Activated naive CD4-positive, alpha-beta T cell treated with anti-CD3 and anti-CD28 coated beads for 36 hours (primary cell): ENCODE results near the gene PXN. TPM values are rescaled to one million over a fixed set of nuclear protein-coding genes. Genes with fewer than 3 reads are reported as not detected.
"Not testable (repeated sequence)": the region's sequence is repeated elsewhere in the genome, so short reads cannot be mapped to it uniquely, and the experiment has no call there.

ENCODE experiments used
- CTCF ChIA-PET: fragments of 350-600 bp; sonication (Branson Sonifier 250); formaldehyde crosslinking; loops from one replicate; lab custom pipeline; 2021; ENCODE audit warnings: antibody characterized with exemption; lab: Charles Lee
- DNase-seq: peaks from one replicate; pipeline ENCODE4 v3.0.0-alpha.2; 2020
- H3K27ac Mint-ChIP-seq: one replicate; pipeline ENCODE4 v1.8.0; 2021; ENCODE audit warnings: mild to moderate bottlenecking, mixed read lengths
- H3K27me3 Mint-ChIP-seq: one replicate; pipeline ENCODE4 v1.8.0; 2021; ENCODE audit warnings: low read depth, mixed read lengths
- H3K36me3 Mint-ChIP-seq: one replicate; pipeline ENCODE4 v1.8.0; 2021; ENCODE audit warnings: low read depth, mixed read lengths
- H3K4me1 Mint-ChIP-seq: one replicate; pipeline ENCODE4 v1.8.0; 2021; ENCODE audit warnings: low read depth, mixed read lengths
- H3K4me3 Mint-ChIP-seq: one replicate; pipeline ENCODE4 v1.8.0; 2021; ENCODE audit warnings: mild to moderate bottlenecking, moderate library complexity, mixed read lengths
- H3K9me3 Mint-ChIP-seq: one replicate; pipeline ENCODE4 v1.8.0; 2021; ENCODE audit warnings: mixed read lengths
- intact Hi-C: fragments of 100-400 bp; cut with micrococcal nuclease; formaldehyde crosslinking; loops from one replicate; pipeline ENCODE4 v1.15.1; 2023
- total RNA-seq, 2 experiments: library from RNA; stranded (reverse); gene quantifications; one replicate each; pipeline ENCODE4 v1.2.3, GENCODE V29; 2021

The PXN gene
- total RNA-seq, 2 experiments from 2014 or later: 109 to 112 TPM

DNA sequence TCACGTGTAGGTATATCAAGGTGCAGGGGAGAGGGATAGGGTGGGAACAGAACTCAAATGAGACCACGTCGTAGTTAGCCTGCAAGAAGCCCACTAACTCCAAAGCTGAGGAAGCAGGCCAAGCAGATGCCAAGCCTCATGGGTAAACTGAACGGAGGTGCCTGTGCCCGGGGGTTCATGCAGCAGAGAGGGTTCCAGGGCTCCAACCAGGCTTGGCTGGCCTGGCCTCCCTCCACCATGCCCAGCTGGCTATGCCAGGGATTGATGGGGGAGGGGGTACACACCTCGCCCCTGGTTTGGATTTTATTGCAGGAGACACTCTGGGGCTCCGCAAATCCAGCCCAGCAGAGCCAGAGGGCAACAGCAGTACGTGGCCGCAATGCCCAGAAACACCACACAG, 27.3 kb downstream of the PXN start:
- intact Hi-C loops: loop anchor here (10.0 kb wide), 1 partner anchor 797 kb away; the partner anchor contains the start of gene OASL
- Mint-ChIP-seq H3K9me3 (no peaks in the 10 kb centered on the region), H3K4me3 (no peak overlapping the region), H3K36me3 (no peaks in the 10 kb centered on the region), H3K4me1 (peaks cover 87% of the 10 kb centered on the region), H3K27me3 (no peaks in the 10 kb centered on the region), H3K27ac (peak overlapping the region; percentile 82)
- CTCF ChIA-PET: interaction anchor here (1.4 to 10.6 kb wide), 4 partner anchors 10 to 64 kb away, joined by 3 to 116 read pairs (median 81); partner anchors contain the start of genes PXN and SIRT4
- no peak for DNase-seq

DNA sequence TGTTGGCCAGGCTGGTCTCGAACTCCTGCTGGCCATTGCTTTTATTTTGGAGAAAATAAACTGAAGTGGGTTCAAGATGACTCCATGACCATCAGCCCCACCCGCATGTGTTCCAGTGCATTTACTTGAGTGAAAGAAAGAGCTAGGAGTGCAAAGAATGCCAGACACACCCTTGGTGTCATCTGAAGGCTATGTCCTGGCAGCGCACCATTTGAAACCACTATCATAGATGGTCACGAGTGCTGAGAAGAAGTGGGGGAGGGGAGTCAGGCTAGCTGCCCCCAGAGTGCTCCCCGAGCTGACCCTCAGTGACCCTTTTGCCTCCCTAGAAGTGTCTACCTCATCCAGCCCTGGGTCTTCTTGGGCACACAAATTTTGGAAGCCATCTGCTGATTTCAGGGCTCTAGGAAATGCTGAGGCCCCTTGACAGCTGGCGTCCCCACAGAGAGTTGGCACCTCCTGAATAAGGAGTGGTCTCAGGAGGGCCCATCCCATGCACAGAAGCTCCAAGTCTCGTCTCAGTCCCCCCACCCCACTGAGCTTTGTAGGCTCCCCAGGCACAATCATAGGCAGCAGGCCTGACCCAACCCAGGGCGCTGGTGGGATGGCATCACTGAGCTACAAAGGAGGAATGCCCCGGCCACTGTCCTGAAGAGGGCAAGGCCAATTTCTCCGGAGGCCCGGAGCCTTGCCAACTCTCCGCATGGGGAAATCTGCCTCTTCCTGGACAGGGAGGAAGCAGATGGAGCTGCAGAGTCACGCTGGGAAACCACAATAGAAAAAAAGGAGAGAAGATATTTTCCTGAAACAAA, 28.0 kb downstream of the PXN start:
- Mint-ChIP-seq H3K27me3 (no peaks in the 10 kb centered on the region), H3K4me3 (no peak overlapping the region), H3K4me1 (peaks cover 87% of the 10 kb centered on the region), H3K27ac (peak overlapping the region; percentile 82), H3K9me3 (no peaks in the 10 kb centered on the region), H3K36me3 (no peaks in the 10 kb centered on the region)
- intact Hi-C loops: loop anchor here (10.0 kb wide), 1 partner anchor 797 kb away; the partner anchor contains the start of gene OASL
- no peak for DNase-seq
- CTCF ChIA-PET: interaction anchor here (1.4 to 10.6 kb wide), 4 partner anchors 9 to 65 kb away, joined by 3 to 116 read pairs (median 81); partner anchors contain the start of genes PXN and SIRT4

GRCh38 chr12:120236809-120237208, 28.7 kb downstream of the PXN start:
- DNase-seq, H3K27ac Mint-ChIP-seq, H3K36me3 Mint-ChIP-seq, H3K4me3 Mint-ChIP-seq, H3K27me3 Mint-ChIP-seq, H3K9me3 Mint-ChIP-seq: not testable (repeated sequence)
- CTCF ChIA-PET: interaction anchor here (0.5 to 10.6 kb wide), 5 partner anchors 8 to 123 kb away, joined by 4 to 116 read pairs (median 78); partner anchors contain the start of gene PXN
- intact Hi-C loops: loop anchor here (10.0 kb wide), 1 partner anchor 798 kb away; the partner anchor contains the start of gene OASL
- peaks cover 87% of the 10 kb centered on the region for H3K4me1 Mint-ChIP-seq

GRCh38 chr12:120235369-120236323, 29.9 kb downstream of the PXN start:
- intact Hi-C loops: loop anchor here (10.0 kb wide), 1 partner anchor 799 kb away; the partner anchor contains the start of gene OASL
- H3K27me3 Mint-ChIP-seq: no peaks in the 10 kb centered on the region
- DNase-seq: peak; percentile 49
- peak overlapping the region; percentile 97 for H3K27ac Mint-ChIP-seq
- CTCF ChIA-PET: interaction anchor here (0.6 to 10.6 kb wide), 7 partner anchors 9 to 50 kb away, joined by 3 to 116 read pairs (median 4); partner anchors contain the start of gene PXN
- H3K4me1 Mint-ChIP-seq: peaks cover 87% of the 10 kb centered on the region
- no peak overlapping the region for H3K4me3 Mint-ChIP-seq
- no peaks in the 10 kb centered on the region for H3K36me3 Mint-ChIP-seq
- H3K9me3 Mint-ChIP-seq: no peaks in the 10 kb centered on the region

DNA sequence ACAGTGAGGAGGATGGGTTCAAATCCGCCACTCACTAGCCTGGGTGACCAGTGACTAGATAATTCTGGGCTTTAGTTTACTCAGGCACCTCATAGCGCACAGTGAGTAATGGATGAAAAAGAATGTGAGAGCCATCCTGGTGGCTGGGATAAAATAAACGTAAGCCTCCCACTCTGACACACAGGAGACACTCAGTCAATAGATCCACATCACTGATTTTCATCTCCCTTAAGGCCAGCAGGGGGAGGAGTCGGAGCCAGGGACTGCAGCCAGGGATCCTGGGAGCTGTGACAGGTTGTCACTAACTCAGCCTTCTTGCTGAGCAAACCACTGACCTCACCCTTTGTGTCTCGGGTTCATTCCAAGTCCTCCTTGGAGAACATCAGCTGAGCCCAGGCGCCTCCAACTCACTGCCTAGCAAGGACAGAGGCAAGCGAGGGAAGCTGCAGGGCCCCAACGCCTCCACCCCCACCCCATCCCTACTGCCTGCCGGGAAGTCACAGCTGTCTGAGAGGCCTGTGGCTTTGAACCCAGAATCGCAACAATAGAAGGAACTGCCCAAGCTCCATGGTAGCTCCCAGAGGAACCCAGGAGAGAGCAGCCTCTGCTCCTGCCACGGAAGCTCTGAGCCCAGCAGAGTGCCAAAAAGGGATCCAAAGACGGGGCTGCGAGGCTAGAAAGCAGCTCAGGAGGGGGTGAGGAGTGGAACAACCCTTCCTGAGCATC, 30.7 kb downstream of the PXN start:
- intact Hi-C loops: loop anchor here (10.0 kb wide), 1 partner anchor 800 kb away; the partner anchor contains the start of gene OASL
- H3K27ac Mint-ChIP-seq: peak overlapping the region; percentile 97
- no peaks in the 10 kb centered on the region for H3K36me3 Mint-ChIP-seq
- H3K4me3 Mint-ChIP-seq: no peak overlapping the region
- peaks cover 87% of the 10 kb centered on the region for H3K4me1 Mint-ChIP-seq
- peak; percentile 12 for DNase-seq
- CTCF ChIA-PET: interaction anchor here (1.0 to 10.6 kb wide), 3 partner anchors 18 to 34 kb away, joined by 3 to 116 read pairs (median 84); partner anchors contain the start of gene PXN
- H3K9me3 Mint-ChIP-seq: no peaks in the 10 kb centered on the region
- no peaks in the 10 kb centered on the region for H3K27me3 Mint-ChIP-seq

DNA sequence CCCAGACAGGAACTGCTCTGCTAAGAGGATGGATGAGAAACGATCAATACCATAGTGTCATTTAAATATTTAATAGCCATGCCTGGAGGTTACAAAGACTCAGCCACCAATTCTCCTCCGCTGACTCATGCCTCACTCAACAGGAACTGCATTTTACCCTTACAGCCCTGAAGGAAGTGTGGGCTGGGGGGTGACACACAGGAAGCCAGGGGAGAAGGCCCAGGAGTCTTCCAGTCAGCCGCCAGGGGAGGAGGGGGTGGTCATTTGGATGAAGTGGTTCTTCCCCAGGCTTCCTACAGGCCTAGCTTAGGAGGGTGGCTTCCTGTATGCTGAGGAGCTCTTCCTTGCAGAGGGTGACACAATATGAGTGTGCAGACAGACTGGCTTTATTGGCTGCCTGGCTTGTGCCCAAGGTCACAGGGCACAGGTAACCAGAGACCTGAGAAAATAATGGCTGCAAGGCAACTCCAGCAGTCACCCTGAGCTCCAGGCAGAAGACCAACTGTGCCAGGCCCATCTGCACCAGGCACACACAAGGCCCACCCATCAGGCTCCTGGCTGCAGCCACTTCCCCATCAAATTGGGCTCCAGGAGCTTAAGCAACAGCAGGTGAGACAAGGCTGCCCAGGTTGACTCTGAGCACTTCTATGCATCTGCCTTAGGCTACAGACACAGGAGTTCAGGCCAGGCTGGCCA, 34.1 kb downstream of the PXN start:
- Mint-ChIP-seq H3K27ac (peak overlapping the region; percentile 97), H3K4me3 (peak overlapping the region; percentile 53), H3K9me3 (no peaks in the 10 kb centered on the region), H3K36me3 (no peaks in the 10 kb centered on the region), H3K4me1 (peaks cover 97% of the 10 kb centered on the region), H3K27me3 (no peaks in the 10 kb centered on the region)
- DNase-seq: peak; percentile 97
- CTCF ChIA-PET: interaction anchor here (1.8 to 10.8 kb wide), 6 partner anchors 9 to 71 kb away, joined by 4 to 637 read pairs (median 76); partner anchors contain the start of genes PXN, RNU4-1, RNU4-2 and RPLP0
- intact Hi-C loops: loop anchor here (1.0 to 10.0 kb wide), 7 partner anchors 17 to 803 kb away; partner anchors contain the start of genes OASL, RNU4-2 and RPLP0

DNA sequence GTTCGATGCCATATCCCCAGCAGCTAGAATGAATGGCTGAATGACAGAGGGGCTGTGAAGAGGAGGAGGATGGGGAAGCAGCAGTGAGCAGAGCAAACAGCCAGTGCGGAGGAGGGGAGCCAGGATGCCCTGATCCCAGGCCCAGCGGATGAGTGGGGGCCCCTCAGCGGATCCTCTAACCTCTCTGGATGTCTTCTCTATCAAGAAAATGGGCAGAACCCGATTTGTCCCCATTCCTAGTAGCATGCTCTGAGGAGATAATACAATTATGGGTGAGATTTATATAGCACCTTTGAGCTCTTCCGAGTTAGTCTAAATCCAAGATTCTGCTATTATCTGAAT, 34.6 kb downstream of the PXN start:
- Mint-ChIP-seq H3K36me3 (peaks cover 3% of the 10 kb centered on the region), H3K4me3 (peak overlapping the region; percentile 53), H3K9me3 (no peaks in the 10 kb centered on the region), H3K27me3 (no peaks in the 10 kb centered on the region), H3K4me1 (peaks cover 99% of the 10 kb centered on the region), H3K27ac (peak overlapping the region; percentile 97)
- CTCF ChIA-PET: interaction anchor here (0.6 to 10.8 kb wide), 8 partner anchors 9 to 71 kb away, joined by 3 to 637 read pairs (median 62); partner anchors contain the start of genes PXN, RNU4-1, RNU4-2 and RPLP0
- DNase-seq: peak; percentile 14
- intact Hi-C loops: loop anchor here (1.0 to 10.0 kb wide), 7 partner anchors 17 to 804 kb away; partner anchors contain the start of genes OASL, RNU4-2 and RPLP0

- H3K4me1 Mint-ChIP-seq: peaks cover 99% of the 10 kb centered on the region
- intact Hi-C loops: loop anchor here (10.0 kb wide), 1 partner anchor 804 kb away; the partner anchor contains the start of gene OASL
- CTCF ChIA-PET: interaction anchor here (0.6 to 10.8 kb wide), 8 partner anchors 10 to 72 kb away, joined by 3 to 637 read pairs (median 62); partner anchors contain the start of genes PXN, RNU4-1, RNU4-2 and RPLP0
- no peaks in the 10 kb centered on the region for H3K9me3 Mint-ChIP-seq
- H3K27me3 Mint-ChIP-seq: no peaks in the 10 kb centered on the region
- H3K4me3 Mint-ChIP-seq: peak overlapping the region; percentile 53
- peaks cover 3% of the 10 kb centered on the region for H3K36me3 Mint-ChIP-seq
- peak; percentile 21 for DNase-seq
- H3K27ac Mint-ChIP-seq: peak overlapping the region; percentile 97
These were observed 35.1 kb downstream of the PXN start for GRCh38 chr12:120230326-120230973.

- H3K36me3 Mint-ChIP-seq: peaks cover 3% of the 10 kb centered on the region
- CTCF ChIA-PET: interaction anchor here (1.0 to 10.8 kb wide), 8 partner anchors 11 to 73 kb away, joined by 4 to 637 read pairs (median 62); partner anchors contain the start of genes PXN, RNU4-1, RNU4-2 and RPLP0
- peak overlapping the region; percentile 97 for H3K27ac Mint-ChIP-seq
- no peak overlapping the region for H3K4me3 Mint-ChIP-seq
- H3K27me3 Mint-ChIP-seq: no peaks in the 10 kb centered on the region
- DNase-seq: no peak
- H3K4me1 Mint-ChIP-seq: peaks cover 97% of the 10 kb centered on the region
- intact Hi-C loops: loop anchor here (10.0 kb wide), 2 partner anchors 205 to 805 kb away; partner anchors contain the start of genes COX6A1 and OASL
- H3K9me3 Mint-ChIP-seq: no peaks in the 10 kb centered on the region
These were observed 35.8 kb downstream of the PXN start for GRCh38 chr12:120229487-120230325.
